GM12875 (cell line): ENCODE results near the gene SGIP1.

Source experiments
- H3K4me3 ChIP-seq: one replicate; pipeline ENCODE4 v1.5.1; 2011; ENCODE audit warnings: low read depth, low read length, control low read depth
- TF ChIP-seq, protein P1 (sequence below): IDR thresholded peaks from 2 replicates; pipeline ENCODE4 v1.5.1; 2011; ENCODE audit warnings: low read depth, mild to moderate bottlenecking, control low read depth, inconsistent platforms, low read length, moderate library complexity, borderline replicate concordance; ENCODE audit not compliant: insufficient read depth

SGIP1 gene

GRCh38 chr1:66671455-66671854 is 137.5 kb downstream of the SGIP1 start:
- TF ChIP-seq, protein P1, sequence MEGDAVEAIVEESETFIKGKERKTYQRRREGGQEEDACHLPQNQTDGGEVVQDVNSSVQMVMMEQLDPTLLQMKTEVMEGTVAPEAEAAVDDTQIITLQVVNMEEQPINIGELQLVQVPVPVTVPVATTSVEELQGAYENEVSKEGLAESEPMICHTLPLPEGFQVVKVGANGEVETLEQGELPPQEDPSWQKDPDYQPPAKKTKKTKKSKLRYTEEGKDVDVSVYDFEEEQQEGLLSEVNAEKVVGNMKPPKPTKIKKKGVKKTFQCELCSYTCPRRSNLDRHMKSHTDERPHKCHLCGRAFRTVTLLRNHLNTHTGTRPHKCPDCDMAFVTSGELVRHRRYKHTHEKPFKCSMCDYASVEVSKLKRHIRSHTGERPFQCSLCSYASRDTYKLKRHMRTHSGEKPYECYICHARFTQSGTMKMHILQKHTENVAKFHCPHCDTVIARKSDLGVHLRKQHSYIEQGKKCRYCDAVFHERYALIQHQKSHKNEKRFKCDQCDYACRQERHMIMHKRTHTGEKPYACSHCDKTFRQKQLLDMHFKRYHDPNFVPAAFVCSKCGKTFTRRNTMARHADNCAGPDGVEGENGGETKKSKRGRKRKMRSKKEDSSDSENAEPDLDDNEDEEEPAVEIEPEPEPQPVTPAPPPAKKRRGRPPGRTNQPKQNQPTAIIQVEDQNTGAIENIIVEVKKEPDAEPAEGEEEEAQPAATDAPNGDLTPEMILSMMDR: no peak
- no peak overlapping the region for H3K4me3 ChIP-seq

DNA sequence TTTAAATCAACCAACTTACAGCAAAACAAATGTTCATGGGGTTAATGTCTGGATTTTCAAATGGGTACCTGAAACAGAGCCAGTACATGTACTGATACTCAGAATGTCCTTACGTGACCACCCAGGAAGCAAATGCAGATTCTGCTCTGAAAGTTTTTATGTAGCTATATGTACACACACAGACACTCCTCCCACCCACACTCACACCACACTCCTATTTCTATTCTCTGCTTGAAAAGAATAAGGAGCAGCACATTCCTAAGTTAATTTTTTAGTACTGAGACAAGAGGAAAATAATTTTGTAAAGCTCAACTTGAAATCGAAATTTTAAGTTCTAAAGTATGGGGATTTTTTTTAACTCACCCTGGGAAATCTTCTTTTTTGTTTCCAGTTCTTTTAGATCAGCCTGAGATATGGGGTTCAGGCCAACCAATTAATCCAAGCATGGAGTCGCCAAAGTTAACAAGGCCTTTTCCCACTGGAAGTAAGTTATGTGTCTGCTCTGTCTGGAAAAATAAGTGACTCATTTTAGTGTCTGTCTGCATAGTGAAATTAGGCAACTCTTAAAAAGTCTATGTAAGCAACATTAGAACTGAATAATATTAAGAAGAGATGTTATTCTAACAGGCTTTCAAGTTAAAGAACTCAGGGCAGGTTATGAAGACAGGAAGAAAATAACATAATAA is 142.8 kb downstream of the SGIP1 start:
- TF ChIP-seq, protein P1: no peak
- no peak overlapping the region for H3K4me3 ChIP-seq

- TF ChIP-seq, protein P1: no peak
- no peak overlapping the region for H3K4me3 ChIP-seq
Measured at GRCh38 chr1:66678146-66678545, 144.2 kb downstream of the SGIP1 start.

DNA sequence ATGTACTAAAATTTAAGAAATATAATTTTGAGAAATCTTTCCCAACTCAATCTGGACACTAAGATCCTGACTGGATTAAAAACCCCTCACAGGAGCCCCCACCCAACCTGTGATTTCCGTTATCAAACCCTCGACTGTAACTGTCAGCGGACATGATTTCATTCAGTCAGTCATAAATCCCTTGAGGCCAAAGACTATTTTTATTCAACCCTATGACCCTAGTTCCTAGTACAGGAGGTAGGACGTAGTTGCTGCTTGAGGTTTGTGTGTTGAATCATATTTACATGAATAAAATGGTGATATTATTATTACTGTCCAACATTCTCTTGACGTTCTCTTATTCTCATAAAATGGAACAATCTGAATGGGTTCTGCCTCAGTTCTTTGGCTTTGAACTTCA is 145.2 kb downstream of the SGIP1 start:
- no peak overlapping the region for H3K4me3 ChIP-seq
- TF ChIP-seq, protein P1: no peak

- TF ChIP-seq, protein P1: no peak
- H3K4me3 ChIP-seq: no peak overlapping the region
Measured at GRCh38 chr1:66681686-66682085, 147.7 kb downstream of the SGIP1 start.

- no peak overlapping the region for H3K4me3 ChIP-seq
- TF ChIP-seq, protein P1: no peak
Measured at GRCh38 chr1:66682106-66682505, 148.2 kb downstream of the SGIP1 start.

- H3K4me3 ChIP-seq: no peak overlapping the region
- TF ChIP-seq, protein P1: no peak
Measured at GRCh38 chr1:66684353-66684752, 150.4 kb downstream of the SGIP1 start.
